ENCODE results near the gene HIVEP3.

HIVEP3 gene

GRCh38 chr1:41582004-41582325 lies 336.8 kb downstream of the HIVEP3 start:
- Histone ChIP-seq H3K36me3 (ENCODE audit: insufficient read depth, insufficient read length, low read length) (peaks cover 19% of the 10 kb centered on the region), H3K4me3 (ENCODE audit: insufficient read length, low read depth) (no peak overlapping the region), H3K27me3 (ENCODE audit: insufficient read depth, insufficient read length) (no peaks in the 10 kb centered on the region), H3K9me3 (ENCODE audit: insufficient read depth, low read length) (peaks cover 22% of the 10 kb centered on the region), H3K9ac (ENCODE audit: insufficient read length, low read depth) (no peak overlapping the region), H3K4me1 (ENCODE audit: insufficient read depth, insufficient read length) (no peaks in the 10 kb centered on the region)
- DNase-seq (ENCODE audit: low read depth, low spot score): no peak
- TF ChIP-seq ZNF274 (IDR thresholded peaks at IDR 0.05; ENCODE audit: low read depth, low read length) (no peak), YY1 (IDR thresholded peaks at IDR 0.05; ENCODE audit: insufficient read depth, insufficient read length) (no peak), SUZ12 (IDR thresholded peaks at IDR 0.05; ENCODE audit: extremely low read depth, insufficient read depth, insufficient read length) (no peak)

DNA sequence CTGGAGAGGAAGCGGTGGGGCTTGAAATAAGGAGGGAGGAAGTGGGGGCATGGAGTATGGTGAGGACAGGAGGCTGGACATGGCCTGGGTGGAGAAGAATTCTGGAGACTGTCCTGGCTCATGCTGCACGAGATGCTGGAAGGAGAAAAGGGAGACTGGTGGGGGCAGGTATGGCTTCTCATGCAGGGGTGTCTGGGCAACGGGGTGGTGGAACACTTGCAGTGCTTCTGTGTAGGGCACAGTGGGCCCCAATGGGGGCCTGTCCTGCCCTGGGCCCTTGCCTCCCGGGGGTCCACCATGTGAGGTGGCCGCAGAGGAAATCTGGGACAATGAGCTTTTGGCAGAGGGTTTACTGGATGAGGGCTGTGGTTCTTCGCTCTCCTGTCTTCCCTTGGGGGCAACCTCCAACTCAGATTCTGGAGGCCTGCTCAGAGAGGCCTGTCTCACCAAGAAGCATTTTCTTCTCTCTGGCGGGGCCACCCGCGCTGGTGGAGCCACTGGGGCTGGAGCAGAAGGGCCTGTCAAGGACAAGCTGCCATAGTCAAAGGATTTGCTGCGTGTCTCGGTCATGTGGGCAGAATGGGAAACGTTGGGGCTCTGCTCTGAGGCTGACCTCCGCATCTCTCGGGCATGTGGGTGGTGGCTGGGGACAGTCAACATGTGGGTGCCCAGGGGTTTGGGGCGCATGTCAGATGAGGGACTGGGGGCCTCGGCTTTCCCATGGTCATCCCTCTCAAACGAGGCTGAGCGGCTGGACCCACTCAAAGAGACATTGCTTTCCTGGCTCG lies 337.3 kb downstream of the HIVEP3 start:
- no peaks in the 10 kb centered on the region for H3K4me1 ChIP-seq (ENCODE audit: insufficient read depth, insufficient read length)
- H3K9me3 ChIP-seq (ENCODE audit: insufficient read depth, low read length): peaks cover 22% of the 10 kb centered on the region
- H3K27me3 ChIP-seq (ENCODE audit: insufficient read depth, insufficient read length): no peaks in the 10 kb centered on the region
- H3K36me3 ChIP-seq (ENCODE audit: insufficient read depth, insufficient read length, low read length): peaks cover 19% of the 10 kb centered on the region
- DNase-seq (ENCODE audit: low read depth, low spot score): no peak
- no peak overlapping the region for H3K9ac ChIP-seq (ENCODE audit: insufficient read length, low read depth)
- TF ChIP-seq YY1 (IDR thresholded peaks at IDR 0.05; ENCODE audit: insufficient read depth, insufficient read length): no peak
- TF ChIP-seq SUZ12 (IDR thresholded peaks at IDR 0.05; ENCODE audit: extremely low read depth, insufficient read depth, insufficient read length): no peak
- no peak for TF ChIP-seq ZNF274 (IDR thresholded peaks at IDR 0.05; ENCODE audit: low read depth, low read length)
- no peak overlapping the region for H3K4me3 ChIP-seq (ENCODE audit: insufficient read length, low read depth)

DNA sequence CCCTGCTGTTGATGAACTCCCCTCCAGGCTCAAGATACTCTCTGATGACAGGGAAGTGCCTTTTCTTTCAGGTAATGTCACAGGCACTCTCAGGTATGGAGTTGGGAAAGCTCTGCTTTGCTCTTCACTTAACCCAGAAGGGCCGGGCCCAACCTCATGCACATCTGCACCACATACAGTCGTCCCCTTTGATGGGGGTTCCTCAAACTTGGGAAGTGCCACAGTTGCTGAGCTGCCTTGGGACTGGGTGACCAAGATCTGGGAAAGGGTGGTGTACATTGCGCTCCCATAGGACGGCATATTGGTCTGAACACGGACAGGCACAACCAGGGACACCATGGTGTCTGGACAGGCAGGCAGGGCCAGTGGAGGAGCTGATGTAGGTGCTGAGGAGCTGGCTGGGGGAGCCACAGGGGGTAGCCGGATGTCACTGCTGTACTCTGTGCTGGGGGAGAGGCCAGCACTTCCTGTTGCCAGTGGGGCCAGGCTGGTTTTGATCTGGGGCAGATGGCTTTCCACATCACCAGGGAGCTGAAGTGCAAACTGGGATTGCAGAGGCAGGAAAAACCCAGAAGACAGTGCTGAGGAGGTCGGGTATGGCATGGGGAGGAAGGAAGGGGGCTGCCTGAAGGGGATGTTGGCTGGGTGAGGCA lies 338.1 kb downstream of the HIVEP3 start:
- H3K36me3 ChIP-seq (ENCODE audit: insufficient read depth, insufficient read length, low read length): peaks cover 19% of the 10 kb centered on the region
- no peaks in the 10 kb centered on the region for H3K27me3 ChIP-seq (ENCODE audit: insufficient read depth, insufficient read length)
- DNase-seq (ENCODE audit: low read depth, low spot score): no peak
- TF ChIP-seq YY1 (IDR thresholded peaks at IDR 0.05; ENCODE audit: insufficient read depth, insufficient read length) (no peak), ZNF274 (IDR thresholded peaks at IDR 0.05; ENCODE audit: low read depth, low read length) (no peak), SUZ12 (IDR thresholded peaks at IDR 0.05; ENCODE audit: extremely low read depth, insufficient read depth, insufficient read length) (no peak)
- H3K4me3 ChIP-seq (ENCODE audit: insufficient read length, low read depth): no peak overlapping the region
- H3K9ac ChIP-seq (ENCODE audit: insufficient read length, low read depth): no peak overlapping the region
- H3K4me1 ChIP-seq (ENCODE audit: insufficient read depth, insufficient read length): no peaks in the 10 kb centered on the region
- peaks cover 22% of the 10 kb centered on the region for H3K9me3 ChIP-seq (ENCODE audit: insufficient read depth, low read length)

DNA sequence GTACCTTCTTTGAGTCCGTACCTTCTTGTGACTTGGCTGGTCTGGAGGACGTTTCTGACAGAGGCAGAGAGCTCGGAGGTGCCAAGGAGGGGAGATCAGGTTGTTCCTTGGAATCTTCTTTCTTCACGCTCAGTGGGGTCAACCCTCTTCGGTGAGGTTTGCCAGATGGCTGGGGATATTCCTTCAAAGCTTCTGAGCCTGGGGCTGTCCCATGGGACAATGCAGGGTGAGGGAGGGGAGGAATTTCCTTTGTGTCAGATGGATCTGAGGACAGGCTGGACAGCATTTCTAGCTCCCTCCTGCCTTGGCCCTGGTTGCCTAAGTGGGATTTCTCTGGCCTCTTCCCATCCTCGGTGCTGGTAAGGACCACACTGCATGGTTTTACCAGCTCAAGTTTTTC lies 338.7 kb downstream of the HIVEP3 start:
- no peak for TF ChIP-seq YY1 (IDR thresholded peaks at IDR 0.05; ENCODE audit: insufficient read depth, insufficient read length)
- TF ChIP-seq SUZ12 (IDR thresholded peaks at IDR 0.05; ENCODE audit: extremely low read depth, insufficient read depth, insufficient read length): no peak
- TF ChIP-seq ZNF274 (IDR thresholded peaks at IDR 0.05; ENCODE audit: low read depth, low read length): no peak
- no peak overlapping the region for H3K9ac ChIP-seq (ENCODE audit: insufficient read length, low read depth)
- H3K36me3 ChIP-seq (ENCODE audit: insufficient read depth, insufficient read length, low read length): peaks cover 23% of the 10 kb centered on the region
- H3K27me3 ChIP-seq (ENCODE audit: insufficient read depth, insufficient read length): no peaks in the 10 kb centered on the region
- H3K9me3 ChIP-seq (ENCODE audit: insufficient read depth, low read length): peaks cover 22% of the 10 kb centered on the region
- no peak overlapping the region for H3K4me3 ChIP-seq (ENCODE audit: insufficient read length, low read depth)
- H3K4me1 ChIP-seq (ENCODE audit: insufficient read depth, insufficient read length): no peaks in the 10 kb centered on the region
- DNase-seq (ENCODE audit: low read depth, low spot score): no peak

DNA sequence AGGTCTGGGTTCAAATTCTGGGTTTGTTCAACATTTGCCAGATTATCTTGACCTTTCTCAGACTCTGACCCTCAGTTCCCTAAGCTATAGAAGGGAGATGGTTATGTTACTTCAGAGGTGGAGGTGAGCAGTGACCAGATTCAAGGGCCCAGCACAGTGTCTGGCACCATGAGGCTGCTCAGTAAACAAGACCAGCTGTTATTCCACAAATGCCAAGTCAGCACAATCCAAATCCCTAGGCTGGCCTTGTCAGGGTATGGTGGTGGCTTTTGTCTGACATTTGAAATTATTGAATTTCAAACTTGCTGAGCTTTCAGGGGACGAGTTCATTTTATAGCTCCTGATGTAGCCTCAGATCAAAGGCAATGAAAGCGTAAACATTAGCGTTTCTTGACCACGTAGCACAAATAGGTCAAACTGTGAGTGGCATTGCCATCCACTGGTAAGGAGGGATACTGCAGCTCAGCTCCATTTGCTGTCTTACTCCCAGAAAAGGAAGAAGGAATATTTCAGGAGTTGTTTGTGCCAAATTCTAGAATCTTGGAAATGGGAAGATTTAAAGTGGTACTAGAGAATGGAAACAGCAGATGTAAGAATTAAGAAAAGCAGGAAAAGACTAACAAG lies 339.9 kb downstream of the HIVEP3 start:
- Histone ChIP-seq H3K4me3 (ENCODE audit: insufficient read length, low read depth) (no peak overlapping the region), H3K36me3 (ENCODE audit: insufficient read depth, insufficient read length, low read length) (peaks cover 20% of the 10 kb centered on the region), H3K4me1 (ENCODE audit: insufficient read depth, insufficient read length) (peaks cover 2% of the 10 kb centered on the region), H3K27me3 (ENCODE audit: insufficient read depth, insufficient read length) (no peaks in the 10 kb centered on the region), H3K9me3 (ENCODE audit: insufficient read depth, low read length) (peaks cover 22% of the 10 kb centered on the region), H3K9ac (ENCODE audit: insufficient read length, low read depth) (no peak overlapping the region)
- no peak for DNase-seq (ENCODE audit: low read depth, low spot score)
- no peak for TF ChIP-seq YY1 (IDR thresholded peaks at IDR 0.05; ENCODE audit: insufficient read depth, insufficient read length)
- no peak for TF ChIP-seq SUZ12 (IDR thresholded peaks at IDR 0.05; ENCODE audit: extremely low read depth, insufficient read depth, insufficient read length)
- TF ChIP-seq ZNF274 (IDR thresholded peaks at IDR 0.05; ENCODE audit: low read depth, low read length): no peak

DNA sequence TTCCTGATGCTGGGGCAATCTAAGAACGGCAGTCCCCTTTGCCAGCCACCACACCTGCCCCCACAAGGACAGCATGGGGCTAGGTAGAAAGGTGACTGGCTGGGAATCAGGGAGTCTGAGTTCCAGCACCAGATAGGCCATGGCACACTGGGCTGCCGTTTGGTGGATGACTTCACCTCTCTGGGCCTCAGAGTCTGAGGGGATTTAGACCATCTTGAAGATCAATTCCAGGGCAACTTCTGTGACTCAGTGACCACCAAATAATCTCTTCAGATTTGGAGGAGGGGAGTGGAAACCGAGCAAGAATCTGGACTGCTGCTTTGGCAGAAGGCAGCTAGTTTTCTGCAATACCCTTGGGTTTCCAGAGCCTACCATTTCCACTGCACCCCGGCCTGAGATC lies 342.1 kb downstream of the HIVEP3 start:
- H3K9ac ChIP-seq (ENCODE audit: insufficient read length, low read depth): no peak overlapping the region
- peaks cover 22% of the 10 kb centered on the region for H3K9me3 ChIP-seq (ENCODE audit: insufficient read depth, low read length)
- no peak overlapping the region for H3K4me3 ChIP-seq (ENCODE audit: insufficient read length, low read depth)
- TF ChIP-seq ZNF274 (IDR thresholded peaks at IDR 0.05; ENCODE audit: low read depth, low read length) (no peak), SUZ12 (IDR thresholded peaks at IDR 0.05; ENCODE audit: extremely low read depth, insufficient read depth, insufficient read length) (no peak), YY1 (IDR thresholded peaks at IDR 0.05; ENCODE audit: insufficient read depth, insufficient read length) (no peak)
- H3K36me3 ChIP-seq (ENCODE audit: insufficient read depth, insufficient read length, low read length): peaks cover 17% of the 10 kb centered on the region
- H3K4me1 ChIP-seq (ENCODE audit: insufficient read depth, insufficient read length): peaks cover 3% of the 10 kb centered on the region
- no peaks in the 10 kb centered on the region for H3K27me3 ChIP-seq (ENCODE audit: insufficient read depth, insufficient read length)
- DNase-seq (ENCODE audit: low read depth, low spot score): no peak

DNA sequence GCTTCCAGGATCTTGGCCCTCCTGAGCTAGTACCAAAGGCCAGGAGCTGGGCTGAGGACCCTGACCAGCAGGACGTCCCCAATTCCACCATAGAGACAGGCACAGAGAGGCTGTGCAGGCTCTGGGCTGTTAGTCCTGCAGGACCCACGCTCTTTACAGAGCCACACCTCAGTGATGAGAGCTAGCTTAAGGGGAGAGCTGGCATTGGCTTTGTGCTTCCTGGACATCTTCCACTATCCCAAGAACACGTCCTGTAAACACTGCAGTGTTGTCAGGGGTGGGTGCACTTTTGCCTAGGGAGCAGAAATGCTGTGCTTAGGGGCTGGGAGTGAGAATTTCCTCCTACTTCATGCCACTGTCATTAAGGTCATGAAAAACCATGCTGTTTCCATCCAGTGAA lies 342.5 kb downstream of the HIVEP3 start:
- Histone ChIP-seq H3K9ac (ENCODE audit: insufficient read length, low read depth) (no peak overlapping the region), H3K4me3 (ENCODE audit: insufficient read length, low read depth) (no peak overlapping the region), H3K9me3 (ENCODE audit: insufficient read depth, low read length) (peaks cover 22% of the 10 kb centered on the region), H3K27me3 (ENCODE audit: insufficient read depth, insufficient read length) (no peaks in the 10 kb centered on the region), H3K36me3 (ENCODE audit: insufficient read depth, insufficient read length, low read length) (peaks cover 17% of the 10 kb centered on the region), H3K4me1 (ENCODE audit: insufficient read depth, insufficient read length) (peaks cover 3% of the 10 kb centered on the region)
- no peak for DNase-seq (ENCODE audit: low read depth, low spot score)
- no peak for TF ChIP-seq YY1 (IDR thresholded peaks at IDR 0.05; ENCODE audit: insufficient read depth, insufficient read length)
- TF ChIP-seq ZNF274 (IDR thresholded peaks at IDR 0.05; ENCODE audit: low read depth, low read length): no peak
- no peak for TF ChIP-seq SUZ12 (IDR thresholded peaks at IDR 0.05; ENCODE audit: extremely low read depth, insufficient read depth, insufficient read length)
